ENCODE measurements around the gene CPT1C. TPM values are rescaled to one million over a fixed set of nuclear protein-coding genes. Genes with fewer than 3 reads are reported as not detected.
A peak's percentile ranks its signal among the peaks of the same experiment; 100 is the strongest.

The CPT1C gene
- total RNA-seq, 1 donor from 2014 or later: 33.6 TPM

- TF ChIP-seq CTCF (IDR thresholded peaks at IDR 0.05; ENCODE audit: insufficient read depth, low read depth, low read length) (no peak), EZH2 (IDR thresholded peaks at IDR 0.05; ENCODE audit: insufficient read depth, low read length) (no peak)
- no peaks in the 10 kb centered on the region for H3K9me3 Mint-ChIP-seq (ENCODE audit: unreplicated experiment)
- Histone ChIP-seq H3K27me3 (ENCODE audit: insufficient read depth, low read length) (no peaks in the 10 kb centered on the region), H3K79me2 (ENCODE audit: insufficient read depth, low read length) (peaks cover 42% of the 10 kb centered on the region), H3K4me2 (ENCODE audit: low read length) (no peak overlapping the region), H3K36me3 (ENCODE audit: insufficient read depth, low read length) (peaks cover 16% of the 10 kb centered on the region), H3K27ac (ENCODE audit: low read depth, low read length) (no peak overlapping the region), H2AFZ (ENCODE audit: low read depth, low read length) (no peak overlapping the region), H3K4me3 (ENCODE audit: insufficient read depth, low read depth, low read length) (no peak overlapping the region), H3K4me1 (ENCODE audit: insufficient read depth, low read length) (peaks cover 20% of the 10 kb centered on the region), H3K9me3 (ENCODE audit: insufficient read depth, low read depth, low read length) (no peaks in the 10 kb centered on the region), H3K9ac (ENCODE audit: low read length) (no peak overlapping the region), H4K20me1 (ENCODE audit: insufficient read depth, low read length) (peaks cover 73% of the 10 kb centered on the region)
- peaks cover 9% of the 10 kb centered on the region for H3K4me1 Mint-ChIP-seq (ENCODE audit: low read depth, unreplicated experiment)
- FAIRE-seq: no peak
- H3K27me3 Mint-ChIP-seq (ENCODE audit: low read depth, unreplicated experiment): no peaks in the 10 kb centered on the region
- H3K4me3 Mint-ChIP-seq (ENCODE audit: unreplicated experiment): no peak overlapping the region
- peaks cover 17% of the 10 kb centered on the region for H3K36me3 Mint-ChIP-seq (ENCODE audit: low read depth, unreplicated experiment)
- DNase-seq (ENCODE audit: low read depth): no peak
- no peak overlapping the region for H3K27ac Mint-ChIP-seq (ENCODE audit: unreplicated experiment)
Measured at GRCh38 chr19:49683814-49684250, 7.1 kb upstream of the CPT1C start.

- peaks cover 17% of the 10 kb centered on the region for H3K36me3 Mint-ChIP-seq (ENCODE audit: low read depth, unreplicated experiment)
- no peak overlapping the region for H2AFZ ChIP-seq (ENCODE audit: low read depth, low read length)
- H3K4me1 ChIP-seq (ENCODE audit: insufficient read depth, low read length): peaks cover 16% of the 10 kb centered on the region
- H3K4me3 Mint-ChIP-seq (ENCODE audit: unreplicated experiment): no peak overlapping the region
- no peaks in the 10 kb centered on the region for H3K9me3 Mint-ChIP-seq (ENCODE audit: unreplicated experiment)
- peaks cover 9% of the 10 kb centered on the region for H3K4me1 Mint-ChIP-seq (ENCODE audit: low read depth, unreplicated experiment)
- no peak for DNase-seq (ENCODE audit: low read depth)
- H3K9ac ChIP-seq (ENCODE audit: low read length): no peak overlapping the region
- no peak overlapping the region for H3K27ac ChIP-seq (ENCODE audit: low read depth, low read length)
- H3K27me3 ChIP-seq (ENCODE audit: insufficient read depth, low read length): no peaks in the 10 kb centered on the region
- H3K36me3 ChIP-seq (ENCODE audit: insufficient read depth, low read length): peaks cover 16% of the 10 kb centered on the region
- no peaks in the 10 kb centered on the region for H3K9me3 ChIP-seq (ENCODE audit: insufficient read depth, low read depth, low read length)
- no peak for FAIRE-seq
- H3K79me2 ChIP-seq (ENCODE audit: insufficient read depth, low read length): peaks cover 37% of the 10 kb centered on the region
- no peak overlapping the region for H3K4me3 ChIP-seq (ENCODE audit: insufficient read depth, low read depth, low read length)
- peaks cover 74% of the 10 kb centered on the region for H4K20me1 ChIP-seq (ENCODE audit: insufficient read depth, low read length)
- no peak overlapping the region for H3K4me2 ChIP-seq (ENCODE audit: low read length)
- H3K27ac Mint-ChIP-seq (ENCODE audit: unreplicated experiment): no peak overlapping the region
- H3K27me3 Mint-ChIP-seq (ENCODE audit: low read depth, unreplicated experiment): no peaks in the 10 kb centered on the region
- TF ChIP-seq EZH2 (IDR thresholded peaks at IDR 0.05; ENCODE audit: insufficient read depth, low read length) (no peak), CTCF (IDR thresholded peaks at IDR 0.05; ENCODE audit: insufficient read depth, low read depth, low read length) (no peak)
Measured at GRCh38 chr19:49684251-49684982, 6.5 kb upstream of the CPT1C start.

DNA sequence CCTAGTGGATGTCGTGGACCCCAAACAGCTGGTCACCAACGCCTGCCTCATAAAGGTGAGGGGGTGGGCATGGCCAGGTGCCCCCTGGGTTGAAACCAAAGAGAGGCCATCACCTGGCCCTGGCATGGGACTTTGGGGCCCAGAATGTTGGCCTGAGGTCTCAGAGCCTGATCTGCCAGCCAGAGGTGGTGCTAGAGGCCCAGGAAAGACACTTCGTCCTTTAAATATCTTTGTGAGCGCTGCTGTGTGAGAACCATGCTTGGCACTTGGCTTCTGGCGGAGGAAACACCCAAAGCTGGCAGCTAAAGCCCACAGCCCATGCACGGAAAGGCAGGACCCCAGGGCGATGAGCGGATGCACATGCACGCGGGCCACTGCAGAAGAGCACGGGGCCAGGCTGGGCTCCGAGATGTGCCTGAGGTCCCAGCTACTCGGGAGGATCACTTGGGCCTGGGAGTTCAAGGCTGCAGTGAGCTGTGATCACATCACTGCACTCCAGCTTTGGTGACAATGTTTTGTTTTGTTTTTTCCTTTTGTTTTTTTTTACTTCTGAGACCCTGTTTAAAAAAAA lies 5.8 kb upstream of the CPT1C start:
- Histone ChIP-seq H3K4me1 (ENCODE audit: insufficient read depth, low read length) (peaks cover 15% of the 10 kb centered on the region), H3K9ac (ENCODE audit: low read length) (no peak overlapping the region), H3K79me2 (ENCODE audit: insufficient read depth, low read length) (peaks cover 30% of the 10 kb centered on the region), H3K4me3 (ENCODE audit: insufficient read depth, low read depth, low read length) (no peak overlapping the region), H3K27me3 (ENCODE audit: insufficient read depth, low read length) (no peaks in the 10 kb centered on the region), H3K4me2 (ENCODE audit: low read length) (no peak overlapping the region), H3K27ac (ENCODE audit: low read depth, low read length) (no peak overlapping the region), H2AFZ (ENCODE audit: low read depth, low read length) (no peak overlapping the region), H4K20me1 (ENCODE audit: insufficient read depth, low read length) (peaks cover 68% of the 10 kb centered on the region), H3K9me3 (ENCODE audit: insufficient read depth, low read depth, low read length) (no peaks in the 10 kb centered on the region), H3K36me3 (ENCODE audit: insufficient read depth, low read length) (peaks cover 16% of the 10 kb centered on the region)
- H3K36me3 Mint-ChIP-seq (ENCODE audit: low read depth, unreplicated experiment): peaks cover 14% of the 10 kb centered on the region
- H3K4me3 Mint-ChIP-seq (ENCODE audit: unreplicated experiment): no peak overlapping the region
- H3K27ac Mint-ChIP-seq (ENCODE audit: unreplicated experiment): peak overlapping the region; percentile 58
- H3K27me3 Mint-ChIP-seq (ENCODE audit: low read depth, unreplicated experiment): no peaks in the 10 kb centered on the region
- FAIRE-seq (no peak), DNase-seq (ENCODE audit: low read depth) (no peak)
- peaks cover 8% of the 10 kb centered on the region for H3K4me1 Mint-ChIP-seq (ENCODE audit: low read depth, unreplicated experiment)
- no peak for TF ChIP-seq EZH2 (IDR thresholded peaks at IDR 0.05; ENCODE audit: insufficient read depth, low read length)
- H3K9me3 Mint-ChIP-seq (ENCODE audit: unreplicated experiment): no peaks in the 10 kb centered on the region

Measured in astrocyte (in vitro differentiated cells and primary cell).